AG04450 (cell line): ENCODE data around the gene RPL23. TPM values are rescaled to one million over a fixed set of nuclear protein-coding genes. Genes with fewer than 3 reads are reported as not detected.

Experiments used
- CTCF ChIA-PET: fragments of 300-600, 350-600 bp; formaldehyde crosslinking; extraction: SDS; loops from one replicate; lab custom pipeline; 2022; ENCODE audit warnings: antibody characterized with exemption, inconsistent platforms; lab: Charles Lee
- POLR2A ChIA-PET: fragments of 350-600 bp; formaldehyde crosslinking; extraction: SDS; loops from one replicate; lab custom pipeline; 2021; ENCODE audit warnings: antibody characterized with exemption, inconsistent platforms; lab: Yijun Ruan, JAX
- DNase-seq: peaks from one replicate; pipeline ENCODE4 v3.0.0-alpha.2; 2011; ENCODE audit warnings: low read depth, low spot score
- H3K27ac ChIP-seq: one replicate; pipeline ENCODE4 v1.5.1; 2012; ENCODE audit warnings: low read depth, low read length, control low read depth
- H3K27me3 ChIP-seq: one replicate; pipeline ENCODE4 v1.6.0; 2012; ENCODE audit warnings: low read length; ENCODE audit not compliant: control insufficient read depth, insufficient read depth
- H3K4me3 ChIP-seq: 2 replicates; pipeline ENCODE4 v1.5.1; 2011; ENCODE audit warnings: mild to moderate bottlenecking, low read depth, low read length, control low read depth
- H3K9me3 ChIP-seq: 2 replicates; pipeline ENCODE4 v1.5.1; 2012; ENCODE audit warnings: low read length; ENCODE audit not compliant: control insufficient read depth, insufficient read depth
- polyA plus RNA-seq: library from polyadenylated mRNA; depleted of rRNA; stranded (reverse); fragments of >200 nt; gene quantifications from 2 replicates; pipeline ENCODE4 v1.2.3, GENCODE V29; 2011
- TF ChIP-seq, protein P1 (sequence below): IDR thresholded peaks from 2 replicates; pipeline ENCODE4 v1.5.1; 2011; ENCODE audit warnings: low read depth, low read length, control low read depth, inconsistent platforms

Gene RPL23
- polyA plus RNA-seq, 1 experiment, result 3,155 TPM

DNA sequence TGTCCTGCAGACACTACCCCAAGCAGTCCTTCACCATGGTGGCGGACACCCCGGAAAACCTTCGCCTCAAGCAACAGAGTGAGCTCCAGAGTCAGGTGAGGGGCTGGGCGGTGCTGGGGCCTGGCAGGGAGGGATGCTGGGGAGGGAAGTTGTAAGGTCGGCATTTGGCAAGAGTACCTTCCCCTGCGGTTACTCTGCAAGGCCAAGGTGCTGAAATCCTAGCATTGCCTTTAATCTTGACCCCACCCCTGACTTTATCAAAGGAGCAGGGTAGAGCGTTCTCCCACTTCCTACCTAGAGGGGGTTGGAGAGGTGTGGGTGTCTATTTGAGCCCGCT, 36.9 kb upstream of the RPL23 start:
- ChIA-PET CTCF (no interaction called here), POLR2A (no interaction called here)
- no peak overlapping the region for H3K4me3 ChIP-seq
- TF ChIP-seq, protein P1, sequence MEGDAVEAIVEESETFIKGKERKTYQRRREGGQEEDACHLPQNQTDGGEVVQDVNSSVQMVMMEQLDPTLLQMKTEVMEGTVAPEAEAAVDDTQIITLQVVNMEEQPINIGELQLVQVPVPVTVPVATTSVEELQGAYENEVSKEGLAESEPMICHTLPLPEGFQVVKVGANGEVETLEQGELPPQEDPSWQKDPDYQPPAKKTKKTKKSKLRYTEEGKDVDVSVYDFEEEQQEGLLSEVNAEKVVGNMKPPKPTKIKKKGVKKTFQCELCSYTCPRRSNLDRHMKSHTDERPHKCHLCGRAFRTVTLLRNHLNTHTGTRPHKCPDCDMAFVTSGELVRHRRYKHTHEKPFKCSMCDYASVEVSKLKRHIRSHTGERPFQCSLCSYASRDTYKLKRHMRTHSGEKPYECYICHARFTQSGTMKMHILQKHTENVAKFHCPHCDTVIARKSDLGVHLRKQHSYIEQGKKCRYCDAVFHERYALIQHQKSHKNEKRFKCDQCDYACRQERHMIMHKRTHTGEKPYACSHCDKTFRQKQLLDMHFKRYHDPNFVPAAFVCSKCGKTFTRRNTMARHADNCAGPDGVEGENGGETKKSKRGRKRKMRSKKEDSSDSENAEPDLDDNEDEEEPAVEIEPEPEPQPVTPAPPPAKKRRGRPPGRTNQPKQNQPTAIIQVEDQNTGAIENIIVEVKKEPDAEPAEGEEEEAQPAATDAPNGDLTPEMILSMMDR, result no peak
- no peak overlapping the region for H3K27ac ChIP-seq
- no peaks in the 10 kb centered on the region for H3K27me3 ChIP-seq
- no peak for DNase-seq
- H3K9me3 ChIP-seq, result no peaks in the 10 kb centered on the region

DNA sequence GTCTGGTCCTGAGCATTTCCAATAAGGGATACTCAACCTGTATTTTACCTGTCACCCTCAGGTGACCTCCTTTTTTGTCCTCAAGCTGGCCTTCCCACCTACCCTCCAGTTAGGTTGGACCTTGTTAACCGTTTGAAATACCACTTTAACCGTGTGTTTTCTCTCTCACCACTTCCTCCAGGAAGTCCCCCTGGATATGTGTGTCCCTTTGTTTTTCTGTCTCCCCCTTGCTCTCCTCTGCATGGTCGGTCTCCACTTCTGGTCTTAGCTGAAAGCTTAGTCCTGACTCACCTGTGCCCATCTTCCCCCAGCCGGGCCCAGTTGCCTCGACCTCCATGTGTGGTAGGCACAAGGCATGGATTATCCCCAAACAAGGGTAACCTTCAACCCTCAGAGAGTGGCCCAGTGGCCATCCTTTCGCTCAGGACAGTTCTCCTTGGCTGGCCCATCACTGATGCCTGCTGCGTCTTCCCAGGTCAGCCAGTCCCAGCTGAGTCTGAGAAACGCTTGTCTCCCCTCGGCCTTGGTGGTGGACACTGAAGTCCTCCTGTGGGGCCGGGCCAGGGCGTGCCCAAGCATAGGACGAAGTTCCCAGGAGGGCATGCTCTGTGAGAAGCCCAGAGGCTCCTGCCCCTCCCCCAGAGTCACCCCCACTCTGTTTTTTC, 36.4 kb upstream of the RPL23 start:
- H3K27me3 ChIP-seq, result no peaks in the 10 kb centered on the region
- no peak overlapping the region for H3K4me3 ChIP-seq
- ChIA-PET CTCF (no interaction called here), POLR2A (no interaction called here)
- no peak for DNase-seq
- TF ChIP-seq, protein P1, result no peak
- H3K9me3 ChIP-seq, result no peaks in the 10 kb centered on the region
- no peak overlapping the region for H3K27ac ChIP-seq

DNA sequence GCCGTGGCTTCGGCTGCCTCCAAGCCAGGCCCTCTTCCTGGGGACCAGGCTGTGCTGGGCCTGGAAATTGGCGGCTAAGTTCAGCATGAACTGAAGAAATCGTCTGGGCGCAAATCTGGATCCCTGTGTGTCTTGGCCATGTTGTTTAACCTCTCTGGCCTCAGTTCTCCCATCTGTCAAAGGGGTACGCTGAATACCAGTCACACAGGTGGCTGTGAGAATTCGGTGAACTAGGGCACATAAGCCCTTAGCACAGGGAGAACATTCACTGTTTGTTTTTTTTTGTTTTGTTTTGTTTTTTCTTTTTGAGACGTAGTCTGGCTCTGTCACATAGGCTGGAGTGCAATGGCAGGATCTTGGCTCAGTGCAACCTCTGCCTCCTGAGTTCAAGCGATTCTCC, 35.3 kb upstream of the RPL23 start:
- TF ChIP-seq, protein P1, result no peak
- no peak for DNase-seq
- ChIA-PET CTCF (no interaction called here), POLR2A (no interaction called here)
- Histone ChIP-seq H3K9me3 (no peaks in the 10 kb centered on the region), H3K27me3 (no peaks in the 10 kb centered on the region), H3K4me3 (no peak overlapping the region), H3K27ac (no peak overlapping the region)

DNA sequence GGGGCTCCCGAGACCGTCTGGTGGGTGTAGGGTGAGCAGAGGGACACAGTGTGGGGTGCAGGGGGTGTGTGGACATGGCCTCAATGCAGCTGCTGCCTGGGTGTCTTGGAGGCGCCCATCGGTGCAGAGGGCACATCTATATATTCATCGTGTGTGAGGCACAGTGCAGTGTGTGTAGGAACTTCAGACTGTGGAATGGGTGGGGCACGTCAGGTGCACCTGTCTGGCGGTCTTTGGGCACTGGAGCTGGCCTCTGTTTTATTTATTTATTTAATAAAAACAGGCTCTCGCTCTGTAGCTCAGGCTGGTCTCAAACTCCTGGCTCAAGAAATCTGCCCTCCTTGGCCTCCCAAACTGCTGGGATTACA, 33.1 kb upstream of the RPL23 start:
- no peak for DNase-seq
- ChIA-PET CTCF (interaction anchor here (1.3 kb wide), 1 partner anchor 96 kb away, joined by 3 read pairs; no protein-coding TSS in a partner anchor), POLR2A (interaction anchor here (1.8 to 1.9 kb wide), 2 partner anchors 14 to 17 kb away, joined by 7 to 15 read pairs; partner anchors contain the start of gene LASP1)
- TF ChIP-seq, protein P1, result no peak
- no peaks in the 10 kb centered on the region for H3K9me3 ChIP-seq
- no peak overlapping the region for H3K27ac ChIP-seq
- no peak overlapping the region for H3K4me3 ChIP-seq
- H3K27me3 ChIP-seq, result no peaks in the 10 kb centered on the region

DNA sequence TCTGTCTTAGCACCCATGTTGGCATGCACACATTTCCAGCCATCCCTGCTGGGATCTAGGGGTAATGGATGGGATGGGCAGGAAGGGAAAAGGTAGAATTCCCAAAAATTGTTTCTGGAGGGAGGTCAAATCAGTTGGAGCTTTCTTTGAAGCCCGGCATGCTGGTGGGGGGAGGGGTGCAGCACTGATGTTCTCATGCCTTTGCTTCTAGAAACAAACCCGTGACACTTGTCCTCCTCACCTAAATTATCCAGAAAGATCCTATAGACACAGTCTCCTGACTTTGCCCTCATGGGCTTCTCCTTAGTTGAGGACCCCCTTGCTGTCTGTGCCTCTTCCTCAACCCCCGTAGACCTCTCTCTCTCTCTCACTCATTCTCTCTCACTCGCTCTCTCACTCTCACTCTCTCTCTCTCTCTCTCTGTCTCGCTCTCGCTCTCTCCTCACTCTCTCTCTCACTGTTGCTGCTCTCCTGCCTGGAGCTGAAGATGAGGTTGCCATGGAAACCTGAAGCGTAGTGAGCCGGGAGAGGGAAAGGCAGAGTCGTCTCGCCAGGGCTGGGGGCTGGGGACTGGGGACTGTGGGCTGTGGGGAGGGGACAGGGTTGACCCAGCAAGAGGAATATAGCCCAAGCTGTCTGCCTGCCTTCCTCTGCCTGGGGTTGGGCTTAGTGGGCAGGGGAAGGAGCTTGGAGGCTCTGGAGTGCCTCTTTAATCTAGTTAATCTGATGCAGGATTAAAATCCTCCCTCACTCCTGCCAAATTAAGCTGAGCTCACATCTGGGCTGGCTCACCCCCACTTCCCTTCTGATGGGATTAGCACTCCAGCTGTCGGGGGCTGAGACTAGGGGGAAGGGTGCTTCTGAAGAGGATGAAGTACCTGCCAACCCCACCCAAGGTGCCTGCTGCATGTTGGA, 32.5 kb upstream of the RPL23 start:
- H3K9me3 ChIP-seq, result no peaks in the 10 kb centered on the region
- ChIA-PET CTCF (interaction anchor here (1.1 to 1.3 kb wide), 2 partner anchors 16 to 97 kb away, joined by 3 read pairs; partner anchors contain the start of gene LASP1), POLR2A (interaction anchor here (1.9 kb wide), 1 partner anchor 17 kb away, joined by 15 read pairs; the partner anchor contains the start of gene LASP1)
- no peak for DNase-seq
- no peak overlapping the region for H3K4me3 ChIP-seq
- TF ChIP-seq, protein P1, result no peak
- no peaks in the 10 kb centered on the region for H3K27me3 ChIP-seq
- H3K27ac ChIP-seq, result peak overlapping the region; percentile 11
